H9 (cell line): ENCODE data around the gene FERMT1. TPM values are rescaled to one million over a fixed set of nuclear protein-coding genes. Genes with fewer than 3 reads are reported as not detected.

ENCODE experiments used
- DNase-seq: peaks from one replicate; pipeline ENCODE4 v3.0.0-alpha.2; 2017
- H2AFZ ChIP-seq: one replicate; pipeline ENCODE4 v1.6.1; 2013; ENCODE audit warnings: mild to moderate bottlenecking, low read length, control low read depth, moderate library complexity
- H2AK5ac ChIP-seq: 2 replicates; pipeline ENCODE4 v1.6.1; 2013; ENCODE audit warnings: low read length, control low read depth, mixed read lengths; ENCODE audit not compliant: insufficient read length
- H2BK120ac ChIP-seq: one replicate; pipeline ENCODE4 v1.6.1; 2013; ENCODE audit warnings: low read depth, mild to moderate bottlenecking, low read length, control low read depth, inconsistent platforms; ENCODE audit not compliant: poor library complexity, severe bottlenecking
- H2BK12ac ChIP-seq: 2 replicates; pipeline ENCODE4 v1.6.1; 2013; ENCODE audit warnings: low read length, control low read depth, mixed read lengths, low read depth; ENCODE audit not compliant: insufficient read length
- H2BK15ac ChIP-seq: 2 replicates; pipeline ENCODE4 v1.6.1; 2013; ENCODE audit warnings: low read depth, low read length, control low read depth
- H2BK20ac ChIP-seq: one replicate; pipeline ENCODE4 v1.6.1; 2013; ENCODE audit warnings: low read depth, mild to moderate bottlenecking, low read length, control low read depth, inconsistent platforms; ENCODE audit not compliant: poor library complexity, severe bottlenecking
- H2BK5ac ChIP-seq: 2 replicates; pipeline ENCODE4 v1.6.1; 2013; ENCODE audit warnings: low read length, control low read depth, mixed read lengths; ENCODE audit not compliant: insufficient read length
- H3K14ac ChIP-seq: 2 replicates; pipeline ENCODE4 v1.6.1; 2013; ENCODE audit warnings: low read length, control low read depth; ENCODE audit not compliant: insufficient read depth
- H3K18ac ChIP-seq: 2 replicates; pipeline ENCODE4 v1.6.1; 2013; ENCODE audit warnings: low read depth, mild to moderate bottlenecking, mixed read lengths, low read length, control low read depth; ENCODE audit not compliant: insufficient read length
- H3K23ac ChIP-seq: 2 replicates; pipeline ENCODE4 v1.6.1; 2013; ENCODE audit warnings: low read length, control low read depth, mixed read lengths, low read depth; ENCODE audit not compliant: insufficient read length
- H3K23me2 ChIP-seq: 2 replicates; pipeline ENCODE4 v1.6.1; 2013; ENCODE audit warnings: low read depth, mild to moderate bottlenecking, mixed read lengths, low read length, control low read depth; ENCODE audit not compliant: insufficient read length, poor library complexity, severe bottlenecking
- H3K27ac ChIP-seq: 2 replicates; pipeline ENCODE4 v1.5.1; 2013; ENCODE audit warnings: low read length, control low read depth, mixed read lengths, low read depth; ENCODE audit not compliant: insufficient read length
- H3K27me3 ChIP-seq: 2 replicates; pipeline ENCODE4 v1.6.1; 2013; ENCODE audit warnings: low read length, control low read depth, inconsistent platforms; ENCODE audit not compliant: insufficient read depth
- H3K4ac ChIP-seq: 2 replicates; pipeline ENCODE4 v1.6.1; 2013; ENCODE audit warnings: low read depth, mild to moderate bottlenecking, control low read depth, inconsistent platforms, low read length, moderate library complexity
- H3K4me1 ChIP-seq: 2 replicates; pipeline ENCODE4 v1.6.1; 2013; ENCODE audit warnings: low read length, control low read depth, inconsistent platforms; ENCODE audit not compliant: insufficient read depth
- H3K4me2 ChIP-seq: 2 replicates; pipeline ENCODE4 v1.6.1; 2013; ENCODE audit warnings: low read length, control low read depth, mixed read lengths; ENCODE audit not compliant: insufficient read length, insufficient read depth
- H3K56ac ChIP-seq: 2 replicates; pipeline ENCODE4 v1.6.1; 2013; ENCODE audit warnings: low read depth, mild to moderate bottlenecking, mixed read lengths, low read length, control low read depth; ENCODE audit not compliant: insufficient read length
- H3K79me1 ChIP-seq: 2 replicates; pipeline ENCODE4 v1.6.1; 2013; ENCODE audit warnings: low read depth, mild to moderate bottlenecking, moderate library complexity, low read length, control low read depth, inconsistent platforms; ENCODE audit not compliant: insufficient read depth, poor library complexity, severe bottlenecking
- H3K79me2 ChIP-seq: 2 replicates; pipeline ENCODE4 v1.6.1; 2013; ENCODE audit warnings: low read length, control low read depth, inconsistent platforms; ENCODE audit not compliant: insufficient read depth
- H3K9ac ChIP-seq: 2 replicates; pipeline ENCODE4 v1.6.1; 2013; ENCODE audit warnings: low read length, control low read depth, mixed read lengths; ENCODE audit not compliant: insufficient read length; ENCODE audit errors: extremely low read depth
- H3K9me3 ChIP-seq: one replicate; pipeline ENCODE4 v1.6.1; 2013; ENCODE audit warnings: low read depth, low read length, inconsistent platforms; ENCODE audit not compliant: control insufficient read depth
- H3T11ph ChIP-seq: one replicate; pipeline ENCODE4 v1.6.1; 2013; ENCODE audit warnings: mild to moderate bottlenecking, low read length, control low read depth, inconsistent platforms
- H4K20me1 ChIP-seq: one replicate; pipeline ENCODE4 v1.6.1; 2013; ENCODE audit not compliant: control insufficient read depth, insufficient read length, insufficient read depth
- H4K5ac ChIP-seq: 2 replicates; pipeline ENCODE4 v1.6.1; 2013; ENCODE audit warnings: low read depth, mild to moderate bottlenecking, mixed read lengths, low read length, control low read depth; ENCODE audit not compliant: insufficient read length
- H4K8ac ChIP-seq: replicated peaks from 2 replicates; pipeline ENCODE4 v1.6.1; 2013; ENCODE audit warnings: low read length, control low read depth, mixed read lengths, low read depth; ENCODE audit not compliant: insufficient read length
- H4K91ac ChIP-seq: 2 replicates; pipeline ENCODE4 v1.6.1; 2013; ENCODE audit warnings: low read depth, mild to moderate bottlenecking, moderate library complexity, mixed read lengths, low read length, control low read depth; ENCODE audit not compliant: insufficient read length
- H3K27ac Mint-ChIP-seq, 3 experiments: 2 replicates in 2 of 3; 3 replicates in 1 of 3; pipeline ENCODE4 v1.8.0; 2020 to 2021; ENCODE audit warnings: mixed read lengths in 3 of 3, mild to moderate bottlenecking in 1 of 3, moderate library complexity in 1 of 3
- H3K27me3 Mint-ChIP-seq: 2 replicates; pipeline ENCODE4 v1.8.0; 2021; ENCODE audit warnings: low read depth, mild to moderate bottlenecking, moderate library complexity, mixed read lengths
- H3K36me3 Mint-ChIP-seq, 3 experiments: 2 replicates in 2 of 3; 3 replicates in 1 of 3; pipeline ENCODE4 v1.8.0; 2020 to 2021; ENCODE audit warnings: low read depth in 3 of 3, mixed read lengths in 3 of 3; ENCODE audit not compliant: insufficient read depth in 1 of 3
- H3K4me1 Mint-ChIP-seq, 2 experiments: 2 replicates each; pipeline ENCODE4 v1.8.0; 2020; ENCODE audit warnings: mixed read lengths in 2 of 2
- H3K4me3 Mint-ChIP-seq, 2 experiments: 2 replicates in 1 of 2; 3 replicates in 1 of 2; pipeline ENCODE4 v1.8.0; 2020 to 2021; ENCODE audit warnings: mild to moderate bottlenecking in 2 of 2, mixed read lengths in 2 of 2, moderate library complexity in 1 of 2
- H3K9me3 Mint-ChIP-seq, 2 experiments: 2 replicates in 1 of 2; 3 replicates in 1 of 2; pipeline ENCODE4 v1.8.0; 2020; ENCODE audit warnings: mild to moderate bottlenecking in 2 of 2, mixed read lengths in 2 of 2, moderate library complexity in 1 of 2
- CTCF ChIP-seq: fragments of 200-600 bp; sonication (generic); conservative IDR thresholded peaks from 3 replicates; pipeline ENCODE4 v1.8.0; 2021; ENCODE audit warnings: antibody characterized with exemption, mild to moderate bottlenecking
- WGBS: extraction: QIAGEN DNeasy Blood & Tissue Kit; methylation state at CpG from one replicate; pipeline ENCODE4 v1.1.7; 2013; ENCODE audit warnings: missing lambda C conversion rate, low lambda C conversion rate, mixed read lengths; ENCODE audit not compliant: insufficient read length; ENCODE audit errors: extremely low coverage; 5-methylcytosine and 5-hydroxymethylcytosine counted together
- total RNA-seq: library from RNA; stranded (reverse); gene quantifications from 2 replicates; pipeline ENCODE4 v1.2.1, GENCODE V29; 2021

Gene FERMT1
- total RNA-seq, 1 experiment from 2014 or later: 9.6 TPM

- no peak overlapping the region for H3K56ac ChIP-seq
- Mint-ChIP-seq H3K9me3 (peaks cover 26 to 27% of the 10 kb centered on the region in 2 experiments), H3K27me3 (peaks cover 11% of the 10 kb centered on the region), H3K27ac (no peak overlapping the region), H3K36me3 (peaks cover 60 to 66% (median 64%) of the 10 kb centered on the region in 3 experiments), H3K4me1 (peaks cover 23 to 26% of the 10 kb centered on the region in 2 experiments), H3K4me3 (no peak overlapping the region)
- peaks cover 4% of the 10 kb centered on the region; the same call in 1 of the 2 replicates for H3K27me3 ChIP-seq
- H3K4me2 ChIP-seq: no peak overlapping the region
- H4K5ac ChIP-seq: no peak overlapping the region
- TF ChIP-seq CTCF: no peak
- H3K27ac ChIP-seq: no peak overlapping the region
- H4K91ac ChIP-seq: no peak overlapping the region
- no peak for DNase-seq
- no peak overlapping the region for H2BK20ac ChIP-seq
- no peak overlapping the region for H3T11ph ChIP-seq
- no peaks in the 10 kb centered on the region for H3K23me2 ChIP-seq
- no peak overlapping the region for H2BK15ac ChIP-seq
- peaks cover 22% of the 10 kb centered on the region for H3K9me3 ChIP-seq
- H2AK5ac ChIP-seq: no peak overlapping the region
- no peak overlapping the region for H3K14ac ChIP-seq
- no peak overlapping the region for H3K18ac ChIP-seq
- peaks cover 8% of the 10 kb centered on the region for H3K4me1 ChIP-seq
- H3K79me1 ChIP-seq: no peaks in the 10 kb centered on the region
- no peaks in the 10 kb centered on the region for H3K79me2 ChIP-seq
- no peak overlapping the region for H3K9ac ChIP-seq
- H4K20me1 ChIP-seq: no peaks in the 10 kb centered on the region
- no peak overlapping the region for H4K8ac ChIP-seq
- H3K23ac ChIP-seq: no peak overlapping the region
- no CpG with 5 or more reads among the region's 3 CpGs for WGBS
- H2BK12ac ChIP-seq: no peak overlapping the region
- no peak overlapping the region for H2AFZ ChIP-seq
- H3K4ac ChIP-seq: no peak overlapping the region
- H2BK5ac ChIP-seq: no peak overlapping the region
- no peak overlapping the region for H2BK120ac ChIP-seq
These were observed 6.1 kb downstream of the FERMT1 start for GRCh38 chr20:6116758-6117157.
